Sigmoid colon (tissue), 7 donors: ENCODE measurements around the gene PGPEP1. TPM values are rescaled to one million over a fixed set of nuclear protein-coding genes. Genes with fewer than 3 reads are reported as not detected.

Experiments
- DNase-seq: peaks from one replicate; pipeline ENCODE4 v3.0.0-alpha.2; 2019
- H3K27ac ChIP-seq, 4 donors: fragments of 200-600 bp; sonication (generic); one replicate each; pipeline ENCODE4 v1.5.1; 2016 to 2019; ENCODE audit warnings: mild to moderate bottlenecking in 1 of 4
- H3K27me3 ChIP-seq, 3 donors: fragments of 200-600 bp; sonication (generic); one replicate each; pipeline ENCODE4 v1.5.1; 2019; ENCODE audit warnings: mild to moderate bottlenecking in 1 of 3
- H3K36me3 ChIP-seq, 4 donors: fragments of 200-600 bp; sonication (generic); one replicate each; pipeline ENCODE4 v1.5.1; 2016 to 2019
- H3K4me1 ChIP-seq, 4 donors: fragments of 200-600 bp; sonication (generic); one replicate each; pipeline ENCODE4 v1.5.1; 2017 to 2019
- H3K4me3 ChIP-seq, 4 donors: fragments of 200-600 bp; sonication (generic); one replicate each; pipeline ENCODE4 v1.5.1; 2017 to 2019; ENCODE audit warnings: mild to moderate bottlenecking in 2 of 4, moderate library complexity in 1 of 4
- H3K9me3 ChIP-seq, 4 donors: fragments of 200-600 bp in 3 of 4; sonication (generic) in 3 of 4; one replicate each; pipeline versions ENCODE4 v1.5.1 to v1.6.1; 2013 to 2019
- CTCF ChIP-seq, 4 experiments: fragments of 450-650 bp in 3 of 4; fragments of 200-600 bp in 1 of 4; IDR thresholded peaks; one replicate each; pipeline ENCODE4 v1.5.1; 2016 to 2019; ENCODE audit warnings: antibody characterized with exemption in 4 of 4, mild to moderate bottlenecking in 3 of 4, moderate library complexity in 2 of 4
- EP300 ChIP-seq, 4 donors: sonication (generic); formaldehyde crosslinking; IDR thresholded peaks; one replicate each; pipeline ENCODE4 v1.6.1; 2017; ENCODE audit warnings: antibody characterized with exemption in 4 of 4
- POLR2A ChIP-seq, 2 donors: fragments of 450-650 bp; IDR thresholded peaks; one replicate each; pipeline ENCODE4 v1.6.1; 2016; ENCODE audit warnings: antibody characterized with exemption in 2 of 2, mild to moderate bottlenecking in 2 of 2, moderate library complexity in 2 of 2
- POLR2AphosphoS5 ChIP-seq, 4 donors: sonication (generic); formaldehyde crosslinking; IDR thresholded peaks; one replicate each; pipeline ENCODE4 v1.6.1; 2017; ENCODE audit warnings: antibody characterized with exemption in 4 of 4
- WGBS, 2 donors: extraction: QIAGEN DNeasy Blood & Tissue Kit; methylation state at CpG; one replicate each; pipeline ENCODE4 v1.1.7; 2013; 5-methylcytosine and 5-hydroxymethylcytosine counted together
- intact Hi-C: fragments of 100-400 bp; cut with DNase I; formaldehyde crosslinking; loops from one replicate; pipeline ENCODE4 v1.15.1; 2023
- polyA plus RNA-seq, 3 donors: library from polyadenylated mRNA; stranded (reverse); fragments of 200-250 nt; gene quantifications; one replicate each; pipeline ENCODE4 v1.2.3, GENCODE V29; 2013
- total RNA-seq, 4 donors: library from RNA; depleted of rRNA; stranded (reverse); fragments of >200 nt; gene quantifications; one replicate each; pipeline ENCODE4 v1.1.0, GENCODE V29; 2016
- donor health status: healthy with polysubstance abuse.
- donor health status: Bipolar disorder and iron deficiency.
- donor health status: healthy.

The PGPEP1 gene
- total and polyA plus RNA-seq, 7 donors: 14.4 to 36.9 (median 16.9) TPM

- Histone ChIP-seq H3K4me1 (peaks cover 0 to 29% (median 21%) of the 10 kb centered on the region in 4 donors), H3K27ac (no peak overlapping the region), H3K36me3 (peaks cover 0 to 57% (median 23%) of the 10 kb centered on the region in 4 donors), H3K27me3 (no peaks in the 10 kb centered on the region), H3K9me3 (no peaks in the 10 kb centered on the region), H3K4me3 (no peak overlapping the region)
- TF ChIP-seq POLR2AphosphoS5 (IDR thresholded peaks at IDR 0.05) (no peak), CTCF (IDR thresholded peaks at IDR 0.05) (no peak), POLR2A (IDR thresholded peaks at IDR 0.05) (no peak), EP300 (IDR thresholded peaks at IDR 0.05) (no peak)
- 51 to 79% methylated on average over 23 of the region's 23 CpGs for WGBS, 2 donors
- intact Hi-C loops: no loop called here
- no peak for DNase-seq
These were observed 30.1 kb upstream of the PGPEP1 start for GRCh38 chr19:18310118-18310909.

GRCh38 chr19:18310966-18311365, 29.4 kb upstream of the PGPEP1 start:
- H3K36me3 ChIP-seq: peaks cover 0 to 60% (median 23%) of the 10 kb centered on the region in 4 donors
- no peak overlapping the region for H3K27ac ChIP-seq
- DNase-seq: no peak
- intact Hi-C loops: no loop called here
- H3K4me1 ChIP-seq: peaks cover 0 to 23% (median 14%) of the 10 kb centered on the region in 4 donors
- no peaks in the 10 kb centered on the region for H3K27me3 ChIP-seq
- no peak overlapping the region for H3K4me3 ChIP-seq
- no peaks in the 10 kb centered on the region for H3K9me3 ChIP-seq
- no peak for TF ChIP-seq CTCF (IDR thresholded peaks at IDR 0.05)
- TF ChIP-seq POLR2AphosphoS5 (IDR thresholded peaks at IDR 0.05): no peak
- TF ChIP-seq POLR2A (IDR thresholded peaks at IDR 0.05): no peak
- no peak for TF ChIP-seq EP300 (IDR thresholded peaks at IDR 0.05)
- 57 to 84% methylated on average over 13 of the region's 13 CpGs for WGBS, 2 donors

- Histone ChIP-seq H3K27me3 (no peaks in the 10 kb centered on the region), H3K9me3 (no peaks in the 10 kb centered on the region), H3K4me1 (peaks cover 0 to 17% (median 8%) of the 10 kb centered on the region in 4 donors), H3K4me3 (no peak overlapping the region), H3K36me3 (peaks cover 0 to 60% (median 23%) of the 10 kb centered on the region in 4 donors), H3K27ac (no peak overlapping the region)
- intact Hi-C loops: no loop called here
- WGBS, 2 donors: 72 to 88% methylated on average over 22 of the region's 22 CpGs
- TF ChIP-seq POLR2AphosphoS5 (IDR thresholded peaks at IDR 0.05) (no peak), CTCF (IDR thresholded peaks at IDR 0.05) (no peak), POLR2A (IDR thresholded peaks at IDR 0.05) (no peak), EP300 (IDR thresholded peaks at IDR 0.05) (no peak)
- no peak for DNase-seq
These were observed 28.8 kb upstream of the PGPEP1 start for GRCh38 chr19:18311502-18312091.

GRCh38 chr19:18312092-18312534, 28.3 kb upstream of the PGPEP1 start:
- Histone ChIP-seq H3K27ac (no peak overlapping the region), H3K4me3 (no peak overlapping the region), H3K9me3 (no peaks in the 10 kb centered on the region), H3K4me1 (peaks cover 0 to 11% (median 5%) of the 10 kb centered on the region in 4 donors), H3K36me3 (peaks cover 0 to 60% (median 23%) of the 10 kb centered on the region in 4 donors), H3K27me3 (no peaks in the 10 kb centered on the region)
- no peak for DNase-seq
- TF ChIP-seq EP300 (IDR thresholded peaks at IDR 0.05): no peak
- TF ChIP-seq POLR2A (IDR thresholded peaks at IDR 0.05): no peak
- no peak for TF ChIP-seq CTCF (IDR thresholded peaks at IDR 0.05)
- no peak for TF ChIP-seq POLR2AphosphoS5 (IDR thresholded peaks at IDR 0.05)
- intact Hi-C loops: no loop called here
- 87 to 95% methylated on average over 11 of the region's 11 CpGs for WGBS, 2 donors
